GM21723 (cell line): ENCODE data around the gene RGS7.
"Not testable (repeated sequence)": the region's sequence is repeated elsewhere in the genome, so short reads cannot be mapped to it uniquely, and the experiment has no call there.

Source experiments
- ATAC-seq: cut with Tn5 transposase; IDR thresholded peaks from one replicate; pipeline ENCODE4 v1.9.1; 2021; ENCODE audit warnings: mild to moderate bottlenecking, moderate library complexity; ENCODE audit not compliant: unreplicated experiment

Gene RGS7

DNA sequence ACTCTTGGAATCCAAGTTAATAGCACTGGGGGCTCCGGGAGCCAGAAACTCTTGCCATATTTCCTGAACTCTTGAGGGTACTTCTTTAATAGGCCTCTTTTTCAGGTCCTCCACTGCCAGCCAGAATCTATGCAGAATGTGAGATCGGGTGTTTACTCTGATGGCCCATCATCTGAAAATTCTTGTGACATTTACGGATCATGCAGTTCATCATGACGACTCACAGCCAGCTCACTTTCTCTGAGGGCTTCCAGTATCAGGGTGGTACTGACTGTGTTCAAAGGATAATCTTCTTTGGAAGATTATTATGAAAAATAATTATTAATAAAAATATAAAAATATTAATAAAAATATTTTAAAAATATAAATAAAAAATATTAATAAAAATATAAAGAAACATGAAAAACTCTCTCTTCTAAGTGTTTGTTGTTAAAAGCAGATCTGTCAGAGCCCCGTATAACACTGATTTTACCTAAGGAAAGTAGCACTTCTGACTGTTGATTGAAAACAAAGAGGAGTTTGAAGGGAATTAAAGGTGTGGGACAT lies 550.7 kb downstream of the RGS7 start:
- ATAC-seq = no peak

DNA sequence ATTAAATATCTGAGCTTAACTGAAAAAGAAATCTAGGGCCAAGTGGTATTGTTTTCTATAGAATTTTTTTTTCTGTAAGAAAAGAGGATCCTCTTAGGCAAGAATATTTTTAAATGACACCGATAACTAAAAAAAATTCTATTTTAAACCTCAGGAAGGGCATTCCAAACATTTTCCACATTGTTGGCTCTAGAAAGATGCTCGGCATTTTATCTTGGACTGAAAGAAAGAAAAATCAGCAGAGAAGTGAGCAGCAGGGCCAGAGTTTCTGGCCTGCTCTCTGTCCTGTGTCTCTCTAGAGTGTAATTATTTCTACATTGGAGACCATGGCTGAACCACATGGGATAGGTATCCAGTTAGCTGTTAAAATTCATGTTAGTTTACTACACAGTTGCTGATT lies 552.5 kb downstream of the RGS7 start:
- ATAC-seq = no peak

DNA sequence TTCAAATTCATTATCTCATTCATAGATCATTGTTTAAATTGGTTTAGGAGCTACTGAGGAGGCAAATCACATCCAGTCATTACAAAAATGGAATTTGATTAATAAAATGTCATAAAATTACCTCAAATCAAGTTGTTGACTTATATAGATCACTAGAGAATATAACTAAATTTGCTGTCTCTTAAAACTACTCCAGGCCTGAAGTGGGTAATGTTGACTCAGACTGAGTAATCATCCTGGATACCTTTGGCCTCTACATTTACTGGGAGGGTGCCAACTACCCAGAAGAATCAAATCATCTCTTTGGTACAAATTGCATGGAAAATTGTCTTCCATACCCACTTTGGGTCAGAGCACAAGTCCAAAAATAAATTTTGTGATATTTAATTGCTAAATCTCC lies 553.9 kb downstream of the RGS7 start:
- no peak for ATAC-seq

DNA sequence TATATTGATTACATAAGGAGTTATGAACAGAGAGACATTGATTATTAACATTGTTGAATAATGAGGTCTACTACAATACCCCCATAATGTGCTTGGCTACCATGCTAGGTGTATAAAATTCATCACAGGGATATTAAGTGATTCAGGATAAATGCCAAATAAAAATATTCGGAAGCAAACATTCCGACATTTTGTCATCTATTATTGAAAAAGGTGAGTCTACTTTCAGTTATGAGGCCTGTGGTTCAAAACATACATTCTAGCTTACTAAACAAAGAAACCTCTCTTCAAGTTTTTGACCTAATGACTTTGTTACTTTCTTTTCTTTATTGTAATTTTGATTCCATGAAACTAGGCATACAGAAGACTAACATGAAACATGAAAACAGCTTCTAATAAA lies 554.7 kb downstream of the RGS7 start:
- no peak for ATAC-seq

DNA sequence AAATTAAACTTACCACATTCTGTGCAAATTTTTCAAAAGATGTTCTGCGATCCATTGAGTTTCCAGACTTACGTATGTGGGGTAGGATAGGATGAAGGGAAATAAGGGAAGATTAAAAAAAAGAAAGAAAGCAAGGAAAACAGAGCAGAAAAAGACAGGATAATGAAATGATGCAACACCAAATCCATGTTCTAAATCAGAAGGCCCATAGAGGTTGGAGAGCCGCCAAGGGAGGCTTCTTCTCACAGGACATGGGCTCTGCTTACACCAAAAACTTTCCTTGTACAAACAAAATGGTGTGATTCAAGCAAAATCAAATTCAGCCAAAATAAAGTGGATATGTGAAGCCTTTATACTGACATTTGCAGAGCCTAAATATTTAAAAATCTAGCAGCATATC lies 555.6 kb downstream of the RGS7 start:
- no peak for ATAC-seq

DNA sequence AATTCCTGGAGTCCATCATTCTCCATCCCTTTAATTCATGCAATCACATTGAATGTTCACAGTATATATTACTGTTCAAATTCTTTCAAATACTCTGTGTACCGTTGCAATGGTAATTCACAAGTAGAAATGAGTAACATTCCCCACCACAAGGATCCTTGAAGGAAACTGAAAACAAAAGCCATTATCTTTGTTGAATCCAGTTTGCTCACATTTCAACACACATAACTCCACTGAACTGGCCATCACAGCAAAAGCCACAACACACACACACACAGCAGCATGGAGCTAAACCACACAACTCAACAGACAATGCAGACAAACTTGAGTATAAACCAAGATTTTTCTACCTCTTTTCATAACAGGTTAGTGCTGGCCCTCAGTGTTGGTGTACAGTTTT lies 556.7 kb downstream of the RGS7 start:
- no peak for ATAC-seq

DNA sequence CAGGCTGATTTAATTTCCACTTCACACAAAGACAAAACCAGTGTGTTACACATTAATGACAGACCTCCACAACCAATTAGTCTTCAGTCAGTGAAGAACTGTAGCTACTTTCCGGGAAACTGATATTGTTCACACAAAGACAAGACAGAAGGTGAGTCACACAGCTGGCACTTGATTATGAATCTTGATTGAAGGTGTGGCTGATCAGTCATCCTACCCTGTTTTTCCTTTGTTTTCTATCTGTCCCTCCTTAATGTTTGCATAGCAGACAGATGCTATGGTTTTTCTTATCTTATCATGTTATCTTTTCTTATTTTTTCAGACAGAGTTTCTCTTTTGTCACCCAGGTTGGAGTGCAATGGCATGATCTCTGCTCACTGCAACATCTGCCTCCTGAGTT lies 560.0 kb downstream of the RGS7 start:
- ATAC-seq = no peak

DNA sequence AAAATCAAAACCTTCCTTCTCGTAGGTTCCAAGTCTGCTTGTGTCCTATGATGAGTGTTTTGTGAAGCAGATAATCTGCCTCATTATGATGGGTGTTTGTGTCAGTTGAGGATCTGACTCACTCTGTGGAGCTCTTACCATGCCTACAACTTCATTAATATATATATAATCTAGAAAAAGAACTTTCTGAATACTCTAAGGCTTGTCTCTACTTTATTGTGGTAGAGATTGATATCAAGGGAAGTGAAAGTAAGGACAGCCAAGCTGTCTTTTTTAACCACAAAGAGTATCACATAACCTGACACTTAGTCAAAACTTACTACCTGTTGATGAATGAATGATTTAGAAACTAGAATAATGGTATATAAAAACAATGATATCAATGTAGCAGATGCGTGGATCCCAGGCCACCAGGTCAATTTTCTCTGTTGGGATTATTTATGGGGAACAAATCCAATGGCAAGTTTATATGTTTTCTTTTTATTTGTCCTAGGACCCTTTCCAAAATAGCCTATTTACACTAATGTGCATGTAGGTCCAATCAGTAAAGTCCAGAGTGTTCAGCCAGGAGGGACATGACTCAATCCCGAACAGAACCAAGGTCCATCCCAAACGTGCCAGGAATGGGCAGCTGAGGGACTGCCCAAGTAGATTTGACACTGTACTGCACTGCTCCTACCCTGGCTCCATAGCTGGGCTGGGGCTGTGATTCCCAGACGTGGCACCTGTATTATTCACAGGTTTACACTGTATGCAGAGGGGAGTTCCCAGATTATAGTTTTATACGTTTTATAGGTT lies 562.8 kb downstream of the RGS7 start:
- ATAC-seq = no peak

DNA sequence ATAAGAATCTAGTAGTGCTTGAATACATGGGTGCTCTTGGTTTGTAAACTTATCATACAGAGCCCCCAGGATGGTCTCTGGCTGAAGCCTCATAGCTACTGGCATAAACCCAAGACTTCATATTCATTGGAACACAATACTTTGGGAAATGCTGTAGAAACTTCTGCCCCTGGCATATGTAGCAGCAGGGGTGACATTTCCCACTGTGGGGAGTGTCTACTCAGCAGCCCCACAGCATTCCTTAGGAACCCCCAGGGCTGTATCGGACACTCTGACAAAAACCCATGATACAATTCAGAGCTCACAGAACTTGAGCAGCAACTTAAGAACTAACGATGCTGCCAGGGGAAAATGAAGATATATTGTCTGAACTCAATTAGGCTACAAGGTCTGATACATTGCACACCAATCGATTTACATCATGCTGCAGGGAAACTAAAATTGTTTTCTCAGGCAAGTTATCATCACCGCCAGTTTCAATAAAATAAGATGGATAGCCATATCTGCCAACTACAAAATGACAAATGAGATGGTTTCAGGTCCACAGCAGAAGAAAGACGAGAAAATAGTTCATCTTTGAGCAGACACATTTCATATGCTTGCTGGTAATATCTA lies 564.0 kb downstream of the RGS7 start:
- no peak for ATAC-seq

DNA sequence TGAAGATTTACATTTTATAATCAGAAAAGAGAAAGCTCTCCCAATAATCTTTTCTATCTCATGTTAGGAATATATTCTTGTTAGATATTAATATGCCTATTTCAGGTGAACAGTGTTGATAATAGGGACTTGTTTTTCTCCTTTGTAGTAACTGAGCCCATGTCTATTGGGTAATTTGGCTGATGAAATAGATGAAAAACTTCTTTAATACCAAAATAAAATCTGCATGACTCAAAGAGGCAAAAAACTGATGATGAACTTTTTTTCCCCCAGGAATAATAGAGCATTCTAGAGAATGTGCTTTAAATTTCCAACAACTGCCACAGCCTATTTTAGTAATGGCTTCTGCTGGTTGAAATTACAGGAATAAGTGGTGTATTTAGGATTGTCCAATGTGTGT lies 566.1 kb downstream of the RGS7 start:
- no peak for ATAC-seq

DNA sequence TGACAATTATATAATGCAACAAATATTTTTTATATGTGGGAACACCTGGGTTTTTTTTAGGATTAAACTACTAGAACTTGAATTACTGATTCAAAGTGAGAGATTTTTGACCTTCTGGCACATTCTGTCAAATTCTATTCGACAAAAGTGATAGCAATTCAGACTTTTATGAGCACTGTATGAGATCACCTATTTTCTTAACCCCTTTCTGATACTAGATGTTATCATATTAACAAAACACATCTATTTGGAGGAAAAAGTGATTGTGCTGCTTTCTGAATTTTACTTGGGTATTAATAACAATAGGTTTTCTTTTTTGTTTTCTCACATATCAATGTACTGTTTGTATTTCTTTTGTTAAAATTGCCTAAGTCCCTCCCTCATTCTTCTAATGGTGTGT lies 570.1 kb downstream of the RGS7 start:
- no peak for ATAC-seq

DNA sequence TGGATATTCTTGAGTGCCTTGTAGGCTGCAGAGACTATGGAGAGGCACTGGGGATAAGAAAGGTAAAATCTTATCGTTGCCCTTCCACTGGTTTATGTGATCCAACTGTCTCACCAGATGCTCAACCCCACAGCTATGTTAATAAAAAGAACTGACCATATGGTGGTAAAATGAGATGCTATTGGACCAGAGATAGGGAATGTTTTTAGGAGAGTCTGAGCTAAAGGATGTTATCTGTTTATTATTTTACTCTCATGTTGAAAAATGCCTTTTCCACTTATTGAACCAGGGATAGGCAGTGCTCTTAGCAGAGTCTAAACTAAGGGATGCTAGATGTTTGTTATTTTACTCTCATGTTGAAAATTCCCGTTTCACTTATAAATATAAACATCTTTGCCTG lies 572.2 kb downstream of the RGS7 start:
- ATAC-seq = no peak

DNA sequence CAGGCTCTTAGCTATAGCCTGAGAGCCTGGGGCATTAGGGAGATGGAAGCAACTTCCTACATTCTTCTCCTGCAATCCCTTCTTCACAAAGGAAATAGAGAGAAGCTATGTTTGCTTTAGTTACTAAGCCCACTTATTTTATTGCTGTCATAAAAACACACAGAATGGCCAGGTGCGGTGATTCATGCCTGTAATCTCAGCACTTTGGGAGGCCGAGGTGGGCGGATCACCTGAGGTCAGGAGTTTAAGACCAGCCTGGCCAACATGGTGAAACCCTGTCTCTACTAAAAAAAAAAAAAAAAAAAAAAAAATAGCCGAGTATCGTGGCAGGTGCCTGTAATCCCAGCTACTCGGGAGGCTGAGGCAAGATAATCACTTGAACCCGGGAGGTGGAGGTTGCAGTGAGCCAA lies 573.3 kb downstream of the RGS7 start:
- not testable (repeated sequence) for ATAC-seq

DNA sequence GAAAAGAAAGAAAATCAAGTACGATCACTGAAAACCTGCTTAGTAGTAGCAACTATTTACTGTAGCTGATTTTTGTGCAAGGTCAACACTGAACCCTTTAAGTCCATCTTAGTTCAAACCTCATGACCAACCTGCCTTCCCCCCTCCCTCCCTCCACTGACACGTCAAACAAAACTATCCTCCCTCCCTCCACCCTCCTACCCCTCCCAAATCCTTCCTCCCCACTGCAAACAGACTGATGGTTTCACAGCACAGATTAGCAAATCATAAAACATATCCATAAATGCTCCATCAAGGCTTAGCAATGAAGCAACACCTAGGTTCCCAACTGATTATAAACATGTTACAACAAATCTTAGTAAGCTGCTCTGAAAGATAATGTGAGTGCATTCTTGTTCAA lies 580.8 kb downstream of the RGS7 start:
- ATAC-seq = no peak

DNA sequence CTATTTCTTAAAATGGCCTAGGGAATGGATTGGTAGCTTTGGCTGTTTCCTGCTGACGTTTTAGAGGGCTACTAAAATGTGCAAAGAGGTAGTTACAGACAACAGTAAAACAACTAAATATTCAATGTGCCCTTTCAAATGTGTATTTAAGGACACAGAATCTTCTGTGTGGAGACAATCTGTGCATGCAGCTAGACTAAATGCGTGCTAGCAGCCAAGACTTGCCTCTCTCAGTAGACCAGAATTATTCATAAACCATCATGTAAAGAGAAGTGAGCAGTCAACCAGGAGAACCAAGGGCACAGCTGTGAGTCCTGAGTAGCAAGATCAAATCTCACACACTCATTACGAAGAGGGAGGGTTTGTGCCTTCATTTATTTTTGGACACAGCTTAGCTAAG lies 584.9 kb downstream of the RGS7 start:
- ATAC-seq = no peak

DNA sequence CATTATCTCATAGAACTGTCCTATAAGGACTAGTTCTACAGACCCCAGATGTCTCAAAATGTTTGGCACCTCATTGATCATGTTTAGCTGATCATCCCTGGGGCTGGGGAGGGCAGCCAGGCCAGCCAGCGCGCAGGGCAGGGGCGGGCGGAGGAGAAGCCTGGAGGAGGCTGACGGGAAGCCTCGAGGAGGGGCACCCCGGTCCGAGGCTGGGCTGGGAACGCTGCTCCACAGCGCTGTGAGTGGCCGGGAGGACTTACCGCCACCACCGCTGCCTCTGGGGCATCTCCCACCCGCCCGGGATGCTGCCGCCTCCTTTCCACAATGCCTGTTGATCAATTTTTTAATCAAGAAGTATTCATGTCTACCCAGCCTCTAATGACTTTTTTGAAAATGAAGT lies 585.6 kb downstream of the RGS7 start:
- no peak for ATAC-seq

DNA sequence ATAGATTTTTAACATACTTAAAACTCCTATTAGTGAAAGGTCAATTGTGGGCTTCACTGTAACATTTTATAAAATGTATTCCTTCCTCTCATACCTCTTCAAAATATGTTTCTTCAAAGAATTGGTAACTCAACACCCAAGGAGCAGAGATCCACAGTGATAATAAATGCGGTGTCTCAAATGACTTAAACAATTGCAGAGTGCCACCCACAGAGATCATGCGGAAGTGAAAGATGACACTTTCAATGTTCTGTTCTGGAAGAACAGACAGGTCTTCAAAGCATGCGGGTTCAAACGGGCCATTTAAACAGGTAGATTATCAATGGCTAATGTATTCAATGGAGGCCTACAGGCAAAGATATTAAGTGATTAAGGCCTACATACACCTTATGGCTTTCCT lies 588.0 kb downstream of the RGS7 start:
- no peak for ATAC-seq

DNA sequence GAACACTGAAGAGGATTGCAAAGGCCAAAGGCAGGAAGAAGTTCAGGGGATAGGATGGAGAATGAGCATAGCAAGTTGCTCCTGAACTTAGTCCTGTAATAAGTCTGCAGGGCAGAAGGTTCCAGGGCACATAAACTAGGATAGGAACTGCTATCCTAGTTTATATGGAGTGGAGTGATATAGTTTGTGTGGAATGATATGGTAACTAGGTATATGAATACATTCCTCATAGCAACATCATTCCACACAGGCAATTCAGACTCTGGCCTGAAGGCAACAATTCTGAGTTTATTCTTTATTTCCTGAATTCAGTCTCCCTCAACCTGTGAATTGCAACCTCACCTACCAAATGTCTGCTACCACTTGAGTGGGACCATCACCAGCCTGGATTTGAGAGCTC lies 590.2 kb downstream of the RGS7 start:
- no peak for ATAC-seq

DNA sequence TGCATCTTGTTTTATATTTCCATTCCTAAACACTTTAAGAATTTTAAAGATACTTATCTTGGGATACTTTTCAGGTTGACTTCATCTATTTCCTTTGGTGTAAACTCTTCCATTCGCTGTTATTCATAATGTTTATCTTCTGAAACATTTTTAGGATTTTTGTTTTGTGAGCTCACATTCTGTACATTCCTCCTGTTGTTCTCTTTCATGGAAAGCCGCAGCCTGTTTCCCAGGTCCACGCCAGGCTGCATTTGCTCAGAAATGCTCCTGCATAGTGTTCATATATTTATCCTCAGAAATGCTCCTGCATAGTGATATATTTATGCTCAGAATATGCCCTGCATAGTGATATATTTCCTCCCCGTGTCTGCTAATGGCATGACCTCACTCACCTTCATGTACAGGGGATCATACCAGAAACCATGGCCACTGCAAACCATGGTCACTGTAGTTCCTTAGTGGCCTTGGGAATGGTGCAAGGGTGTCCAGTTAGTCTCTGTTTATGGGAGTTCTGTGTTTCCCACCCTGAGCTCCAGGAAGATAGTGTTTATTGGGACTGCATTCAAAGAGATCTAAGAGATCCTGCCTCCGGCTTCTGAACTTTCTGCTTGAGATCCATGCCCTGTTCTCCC lies 591.2 kb downstream of the RGS7 start:
- ATAC-seq = no peak

DNA sequence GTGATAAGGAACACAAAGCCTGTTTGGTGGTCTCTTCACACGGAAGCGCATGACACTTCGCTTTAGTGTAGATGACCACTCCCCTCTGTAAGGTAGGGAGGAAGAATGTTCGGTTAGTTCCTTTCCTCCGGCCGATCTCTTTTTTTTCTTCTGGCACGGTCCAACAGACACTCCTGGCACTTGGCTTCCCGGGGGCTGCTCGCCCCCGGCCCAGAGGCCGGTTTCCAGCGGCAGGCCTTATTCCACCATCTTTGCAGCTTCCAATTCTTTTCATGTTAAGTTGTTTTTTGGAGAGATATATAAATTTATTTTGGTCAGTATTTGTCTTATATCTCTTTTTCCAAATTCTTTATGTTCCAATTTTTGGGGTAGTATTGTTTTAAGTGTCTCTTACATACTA lies 593.2 kb downstream of the RGS7 start:
- no peak for ATAC-seq

DNA sequence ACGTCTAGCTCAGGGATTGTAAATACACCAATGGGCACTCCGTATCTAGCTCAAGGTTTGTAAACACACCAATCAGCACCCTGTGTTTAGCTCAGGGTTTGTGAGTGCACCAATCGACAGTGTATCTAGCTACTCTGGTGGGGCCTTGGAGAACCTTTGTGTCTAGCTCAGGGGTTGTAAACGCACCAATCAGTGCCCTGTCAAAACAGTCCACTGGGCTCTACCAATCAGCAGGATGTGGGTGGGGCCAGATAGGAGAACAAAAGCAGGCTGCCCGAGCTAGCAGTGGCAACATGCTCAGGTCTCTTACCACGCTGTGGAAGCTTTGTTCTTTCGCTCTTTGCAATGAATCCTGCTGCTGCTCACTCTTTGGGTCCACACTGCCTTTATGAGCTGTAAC lies 593.9 kb downstream of the RGS7 start:
- ATAC-seq = not testable (repeated sequence)

DNA sequence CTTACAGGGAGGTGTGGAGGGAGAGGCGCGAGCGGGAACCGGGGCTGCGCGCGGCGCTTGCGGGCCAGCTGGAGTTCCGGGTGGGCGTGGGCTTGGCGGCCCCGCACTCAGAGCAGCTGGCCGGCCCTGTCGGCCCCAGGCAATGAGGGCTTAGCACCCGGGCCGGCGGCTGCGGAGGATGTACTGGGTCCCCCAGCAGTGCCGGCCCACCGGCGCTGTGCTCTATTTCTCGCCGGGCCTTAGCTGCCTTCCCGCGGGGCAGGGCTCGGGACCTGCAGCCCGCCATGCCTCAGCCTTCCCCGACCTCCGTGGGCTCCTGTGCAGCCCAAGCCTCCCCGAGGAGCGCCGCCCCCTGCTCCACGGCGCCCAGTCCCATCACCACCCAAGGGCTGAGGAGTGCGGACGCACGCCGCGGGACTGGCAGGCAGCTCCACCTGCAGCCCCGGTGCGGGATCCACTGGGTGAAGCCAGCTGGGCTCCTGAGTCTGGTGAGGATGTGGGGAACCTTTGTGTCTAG lies 594.5 kb downstream of the RGS7 start:
- ATAC-seq = not testable (repeated sequence)
